ENCODE data around the gene DGAT2L6.
A peak's percentile ranks its signal among the peaks of the same experiment; 100 is the strongest.

The DGAT2L6 gene, protein sequence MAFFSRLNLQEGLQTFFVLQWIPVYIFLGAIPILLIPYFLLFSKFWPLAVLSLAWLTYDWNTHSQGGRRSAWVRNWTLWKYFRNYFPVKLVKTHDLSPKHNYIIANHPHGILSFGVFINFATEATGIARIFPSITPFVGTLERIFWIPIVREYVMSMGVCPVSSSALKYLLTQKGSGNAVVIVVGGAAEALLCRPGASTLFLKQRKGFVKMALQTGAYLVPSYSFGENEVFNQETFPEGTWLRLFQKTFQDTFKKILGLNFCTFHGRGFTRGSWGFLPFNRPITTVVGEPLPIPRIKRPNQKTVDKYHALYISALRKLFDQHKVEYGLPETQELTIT

DNA sequence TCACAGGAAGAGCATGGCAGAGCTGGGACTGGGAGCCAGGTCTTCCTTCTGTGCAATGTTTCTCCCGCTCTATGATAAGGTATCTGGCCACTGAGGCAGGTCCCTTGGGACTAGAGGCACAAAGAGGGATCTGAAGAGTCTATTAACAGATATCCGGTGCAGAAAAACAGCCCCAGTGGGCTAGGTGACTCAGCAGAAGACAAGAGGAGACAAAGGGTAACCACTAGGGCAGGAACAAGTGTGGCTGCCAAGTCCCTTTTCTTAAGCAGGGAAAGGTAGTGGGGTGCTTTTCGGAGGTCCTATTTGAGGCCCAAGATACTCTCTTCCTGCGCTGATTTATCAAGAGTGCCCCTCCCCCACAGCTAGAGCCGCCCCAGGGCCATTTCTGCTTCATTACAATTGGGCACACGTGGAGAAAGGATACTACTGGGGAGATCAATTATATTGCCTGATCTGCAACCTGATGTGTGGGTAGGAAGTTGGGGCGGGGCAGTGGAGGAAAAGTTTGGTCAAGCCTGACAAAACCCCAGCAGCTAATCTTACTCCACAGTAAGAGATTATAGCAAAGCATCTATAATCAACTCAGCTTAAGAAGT lies at the start of gene DGAT2L6:
Gene DGAT2L6 (plus strand): TSS at position 546 of the 596 bp plus-strand sequence. CDS start 100 bp downstream, outside the sequence.
- no peak for DNase-seq (ENCODE audit: low spot score)

DNA sequence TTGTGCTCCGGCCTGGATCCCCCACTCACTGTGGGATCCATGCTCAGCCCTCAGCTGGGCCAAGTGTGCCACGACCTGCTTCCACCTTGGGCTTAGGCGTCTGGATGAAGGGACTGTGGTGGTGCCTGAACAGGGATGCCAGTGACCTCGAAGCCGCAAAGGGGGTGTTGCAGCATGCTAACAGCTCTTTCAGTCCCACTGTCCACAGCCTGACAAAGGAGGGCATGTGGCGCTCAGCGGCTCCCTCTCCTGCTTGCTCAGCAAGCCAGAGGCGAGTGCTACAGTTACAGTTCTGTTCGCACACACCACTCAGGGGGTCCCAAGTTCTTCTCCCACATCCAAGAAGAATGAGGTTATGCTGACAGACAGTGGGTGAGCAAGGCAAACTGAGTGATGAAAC lies 49.2 kb upstream of the DGAT2L6 start:
- no peak for DNase-seq (ENCODE audit: low spot score)

DNA sequence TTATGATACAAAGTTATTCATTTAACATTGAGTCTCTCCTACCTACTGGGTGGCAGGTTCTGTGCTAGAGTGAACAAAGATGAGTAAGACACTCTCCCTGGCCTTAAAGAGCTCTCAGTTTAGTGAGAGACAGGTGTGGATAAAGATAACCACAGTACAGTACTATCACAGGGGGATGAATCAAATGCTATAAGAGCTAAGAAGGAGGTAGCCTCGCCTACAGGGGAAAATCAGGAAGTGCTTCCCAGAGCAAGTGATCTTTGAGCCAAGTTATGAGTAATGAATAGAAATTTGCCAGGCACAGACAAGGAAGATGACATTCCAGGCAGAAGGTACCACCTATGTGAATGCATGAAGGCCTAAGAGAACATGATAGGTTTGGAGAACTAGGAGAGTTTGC lies 47.5 kb upstream of the DGAT2L6 start:
- peak; percentile 38 for DNase-seq (ENCODE audit: low spot score)

DNA sequence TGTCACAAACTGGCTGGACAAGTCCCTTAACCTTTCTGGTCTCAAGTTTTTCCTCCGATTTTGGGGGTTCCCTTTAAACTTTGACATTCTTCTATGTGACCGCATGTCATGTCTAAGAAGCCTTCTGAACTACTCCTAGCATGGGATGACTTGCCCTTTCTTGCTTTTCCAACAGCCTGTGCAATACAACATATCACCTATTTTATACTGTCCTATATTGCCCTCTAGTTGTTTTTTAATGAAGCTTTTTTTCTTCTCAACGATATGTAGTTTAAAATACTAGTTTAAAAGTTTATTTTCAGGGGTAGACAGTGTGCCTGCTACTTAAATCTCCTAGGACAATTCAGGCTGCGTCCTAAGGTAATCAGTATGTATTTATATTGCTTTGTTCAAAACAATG lies 45.1 kb upstream of the DGAT2L6 start:
- DNase-seq (ENCODE audit: low spot score): peak; percentile 51

DNA sequence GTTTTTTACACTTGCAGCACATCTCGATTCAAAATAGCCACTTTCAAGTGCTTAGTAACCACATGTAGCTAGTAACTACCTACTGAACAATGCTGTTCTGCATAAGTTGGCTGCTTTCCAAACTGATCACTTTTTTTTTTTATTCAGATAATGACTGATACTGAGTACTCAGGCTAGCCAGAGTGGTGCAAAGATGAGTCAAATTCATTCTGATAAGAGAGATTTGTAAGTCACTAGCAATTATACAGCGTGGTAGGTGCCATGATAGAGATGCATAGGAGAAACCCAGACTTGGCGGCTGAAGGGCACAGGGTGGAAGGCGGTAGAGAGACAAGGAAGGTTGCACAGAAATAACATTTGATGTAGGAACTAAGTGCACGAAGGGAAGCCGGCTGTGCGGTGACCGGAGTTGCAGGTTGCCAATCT lies 44.4 kb upstream of the DGAT2L6 start:
- no peak for DNase-seq (ENCODE audit: low spot score)

DNA sequence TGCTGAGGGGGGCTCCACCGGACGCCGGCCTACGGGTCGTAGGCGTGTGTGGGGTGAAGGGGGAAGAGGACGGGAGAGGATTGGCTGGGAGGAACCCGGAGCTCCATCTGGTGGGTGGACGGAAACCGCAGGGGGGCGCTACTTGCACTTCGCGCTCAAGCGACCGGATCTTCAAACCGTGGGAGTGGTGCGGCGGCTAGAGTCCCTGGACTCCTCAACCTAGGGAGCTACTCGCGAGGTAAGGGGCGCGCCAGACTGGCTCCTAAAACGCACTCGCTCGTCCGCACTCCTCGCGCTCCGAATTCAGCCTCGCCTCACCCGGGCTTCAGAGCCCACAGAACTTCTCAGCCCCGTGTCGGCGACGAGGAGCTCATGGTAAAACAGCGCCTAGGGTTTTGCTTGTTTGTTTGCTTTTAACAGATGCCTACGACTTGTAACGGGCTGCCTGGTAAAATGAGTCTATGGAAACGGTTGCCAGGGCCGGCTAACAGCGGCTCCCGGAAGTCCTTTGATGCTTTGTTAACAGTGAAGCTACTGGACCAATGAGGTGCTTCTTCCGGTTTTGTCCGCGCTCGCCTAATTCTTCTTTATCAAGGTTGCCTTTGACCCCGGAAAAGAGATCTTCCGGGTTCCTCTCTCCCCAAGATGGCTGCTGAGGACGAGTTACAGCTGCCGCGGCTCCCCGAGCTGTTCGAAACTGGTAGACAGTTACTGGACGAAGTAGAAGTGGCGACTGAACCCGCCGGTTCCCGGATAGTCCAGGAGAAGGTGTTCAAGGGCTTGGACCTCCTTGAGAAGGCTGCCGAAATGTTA lies 43.8 kb upstream of the DGAT2L6 start, which contains the start of gene IGBP1:
Gene IGBP1 (plus strand): TSS at position 145 of the 813 bp plus-strand sequence. CDS start 501 bp downstream, at position 646.
- peak; percentile 97 for DNase-seq (ENCODE audit: low spot score)

DNA sequence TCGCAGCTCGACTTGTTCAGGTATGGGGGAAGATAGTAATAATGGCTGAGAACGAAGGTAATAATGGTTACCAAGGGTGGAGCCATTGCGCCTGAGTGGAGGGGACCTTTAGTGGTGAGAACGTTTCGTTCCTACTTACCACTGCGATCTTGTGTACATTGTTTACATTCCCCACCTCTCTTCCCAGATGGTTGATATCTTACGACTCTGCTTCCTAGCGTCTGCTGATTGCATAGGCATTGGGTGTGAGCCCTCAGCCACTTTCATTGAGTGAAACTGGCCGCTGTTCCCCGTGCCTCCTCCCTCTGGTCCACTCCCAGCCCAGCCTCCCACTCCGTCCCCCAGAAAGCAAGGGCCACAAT lies 43.2 kb upstream of the DGAT2L6 start:
- peak; percentile 21 for DNase-seq (ENCODE audit: low spot score)

DNA sequence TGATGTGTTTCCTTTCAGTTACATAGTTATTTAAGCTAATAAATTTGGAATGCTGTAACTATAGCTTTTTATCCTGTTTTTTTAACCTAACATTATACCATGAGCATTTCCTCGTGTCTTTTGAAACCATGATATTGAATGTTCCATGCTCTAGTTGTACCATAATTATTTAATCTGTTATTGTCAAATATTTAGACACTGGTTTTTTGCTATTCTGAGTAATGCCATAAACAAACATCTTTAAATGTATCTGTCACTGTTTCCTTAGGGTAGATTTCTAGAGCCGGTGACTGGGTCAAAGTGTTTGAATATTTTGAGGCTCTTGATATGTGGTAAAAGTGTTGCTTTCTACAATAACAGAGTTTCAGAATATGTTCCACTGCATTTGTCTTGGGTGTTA lies 38.7 kb upstream of the DGAT2L6 start:
- no peak for DNase-seq (ENCODE audit: low spot score)

DNA sequence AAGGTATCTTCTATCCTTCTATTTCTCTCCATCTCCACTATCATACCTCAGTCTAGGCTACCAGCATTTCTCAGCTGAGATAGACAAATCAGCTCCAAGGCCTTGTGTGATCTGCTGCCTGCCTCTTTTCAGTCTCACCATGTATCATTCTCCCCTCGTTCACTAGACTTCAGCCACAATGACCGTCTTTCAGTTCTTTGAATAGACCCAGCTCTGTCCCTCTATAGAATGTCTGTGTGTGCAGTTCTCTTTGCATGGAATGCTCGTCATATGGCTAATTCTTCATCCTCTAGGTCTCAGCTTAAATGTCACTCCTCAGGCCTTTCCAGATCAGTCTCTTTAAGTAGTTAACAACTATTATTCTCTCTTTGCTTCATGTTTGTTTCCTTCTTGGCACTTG lies 37.5 kb upstream of the DGAT2L6 start:
- DNase-seq (ENCODE audit: low spot score): no peak

DNA sequence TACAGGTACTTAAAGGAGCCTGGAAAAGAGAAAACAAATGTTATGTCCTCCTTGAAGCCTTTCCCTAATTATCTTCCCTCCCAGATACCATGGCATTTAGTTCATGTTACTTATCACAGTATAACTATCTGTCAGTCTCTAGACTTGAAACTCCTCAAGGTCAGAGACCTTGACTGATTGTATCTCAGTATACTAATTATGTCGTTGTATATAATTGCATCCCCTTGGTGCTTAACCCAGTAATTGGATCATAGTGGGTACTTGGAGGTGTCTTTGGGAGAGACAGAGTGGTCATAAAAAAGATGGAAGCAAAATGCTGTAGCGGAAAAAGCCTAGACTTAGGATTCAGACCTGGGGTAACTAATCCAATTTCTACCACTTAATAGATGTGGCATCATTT lies 35.9 kb upstream of the DGAT2L6 start:
- no peak for DNase-seq (ENCODE audit: low spot score)

DNA sequence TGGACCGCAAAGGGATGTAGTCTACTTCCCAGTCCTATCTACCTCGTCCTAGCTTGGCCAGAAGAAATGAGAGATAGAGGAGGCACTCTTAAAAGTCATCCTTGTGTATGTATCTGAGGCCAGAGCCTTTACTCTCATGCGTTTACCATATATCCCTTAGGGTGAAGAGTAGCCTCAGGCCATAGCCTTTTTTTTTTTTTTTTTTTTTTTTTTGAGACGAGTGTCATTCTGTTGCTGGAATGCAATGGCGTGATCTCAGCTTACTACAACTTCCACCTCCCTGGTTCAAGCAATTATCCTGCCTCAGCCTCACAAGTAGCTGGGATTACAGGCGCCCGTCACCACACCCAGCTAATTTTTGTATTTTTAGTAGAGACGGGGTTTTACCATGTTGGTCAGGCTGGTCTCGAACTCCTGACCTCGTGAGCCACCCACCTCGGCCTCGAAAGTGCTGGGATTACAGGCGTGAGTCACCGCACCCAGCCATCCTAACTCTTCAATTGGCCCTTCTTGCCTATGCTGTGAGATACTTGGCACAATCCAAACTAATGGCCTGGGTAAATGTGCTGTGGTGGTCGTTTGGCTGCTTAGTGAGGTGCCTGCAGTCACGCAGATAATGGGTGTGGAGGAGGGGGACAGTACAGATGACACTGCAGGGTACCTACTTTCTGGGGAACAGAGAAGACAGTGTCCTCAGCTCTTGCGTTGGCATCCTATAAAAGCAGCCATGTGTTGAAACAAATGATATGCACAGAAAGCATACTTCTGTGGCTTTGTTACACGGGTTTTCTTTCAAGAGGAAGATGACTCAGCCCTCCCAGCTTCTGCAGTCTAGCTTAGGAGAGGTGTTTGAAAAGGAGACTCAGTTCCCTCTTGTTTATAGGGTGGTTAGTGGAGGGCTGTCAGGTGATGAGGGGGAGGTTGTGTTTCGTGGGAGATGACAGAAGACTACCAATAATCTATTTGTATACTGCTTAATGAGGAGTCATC lies 10.4 kb upstream of the DGAT2L6 start:
- peak; percentile 76 for DNase-seq (ENCODE audit: low spot score)

DNA sequence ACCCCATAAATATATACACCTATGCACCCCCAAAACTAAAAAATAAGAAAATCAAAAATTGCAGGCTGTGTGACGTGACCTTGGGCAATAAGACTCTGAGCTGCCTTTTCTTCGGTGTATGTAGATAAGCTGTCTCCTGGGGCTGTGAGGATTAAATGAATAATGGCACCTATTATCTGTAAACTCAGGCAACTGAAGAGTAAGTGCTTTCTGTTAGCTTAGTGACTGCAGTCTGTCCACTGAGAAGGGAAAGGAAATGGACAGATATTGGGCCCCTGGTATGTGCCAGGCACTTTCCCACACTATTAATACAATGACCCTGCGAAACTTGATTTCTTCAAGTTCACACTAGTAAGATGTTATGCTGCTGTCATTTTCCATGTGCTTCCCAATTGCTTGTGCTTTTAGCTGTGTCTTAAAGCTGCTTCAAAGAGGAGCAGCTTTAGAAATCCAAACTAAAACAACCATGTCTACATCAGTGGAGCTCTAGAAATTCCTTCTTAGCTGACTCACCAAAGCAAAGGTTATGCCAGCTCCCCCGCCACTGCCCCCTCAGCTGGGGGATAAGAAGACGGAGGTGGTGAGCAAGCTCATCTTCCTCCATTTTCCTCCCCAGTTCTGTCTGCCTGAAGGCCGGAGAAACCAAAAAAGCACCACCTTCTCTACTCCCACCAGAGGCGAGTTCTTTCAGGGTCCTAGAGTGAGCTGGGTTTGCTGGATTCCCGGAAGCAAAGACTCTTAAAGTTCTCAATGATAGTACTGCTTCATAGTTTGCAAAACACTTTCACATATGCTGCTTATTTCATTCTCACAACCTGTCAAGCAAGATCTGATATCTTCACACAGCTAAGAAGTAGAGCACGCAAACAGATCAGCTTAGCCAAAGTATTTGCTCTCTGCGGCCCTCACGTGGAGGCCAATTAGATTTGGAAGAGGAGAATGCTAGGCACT lies 8.8 kb upstream of the DGAT2L6 start:
- peak; percentile 53 for DNase-seq (ENCODE audit: low spot score)

DNA sequence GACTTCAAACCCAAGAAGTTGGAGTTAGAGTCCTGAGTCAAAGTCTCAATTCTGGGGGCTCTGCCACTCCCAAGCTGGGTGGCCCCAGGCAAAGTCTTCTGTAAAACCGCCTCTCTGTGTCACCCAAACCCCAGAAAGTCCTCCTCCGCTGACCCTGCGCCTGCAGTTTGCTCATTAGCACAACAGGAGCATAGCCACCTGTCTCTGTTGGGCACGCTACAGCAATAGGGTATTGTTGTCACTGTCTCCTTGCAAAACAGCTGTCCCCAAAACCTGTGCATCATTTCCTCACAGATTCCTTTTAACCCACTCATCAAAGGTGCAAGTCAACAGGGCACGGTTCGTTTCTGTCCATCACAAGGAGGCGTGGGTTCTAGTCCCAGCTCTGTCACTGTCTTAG lies 8.0 kb upstream of the DGAT2L6 start:
- no peak for DNase-seq (ENCODE audit: low spot score)

DNA sequence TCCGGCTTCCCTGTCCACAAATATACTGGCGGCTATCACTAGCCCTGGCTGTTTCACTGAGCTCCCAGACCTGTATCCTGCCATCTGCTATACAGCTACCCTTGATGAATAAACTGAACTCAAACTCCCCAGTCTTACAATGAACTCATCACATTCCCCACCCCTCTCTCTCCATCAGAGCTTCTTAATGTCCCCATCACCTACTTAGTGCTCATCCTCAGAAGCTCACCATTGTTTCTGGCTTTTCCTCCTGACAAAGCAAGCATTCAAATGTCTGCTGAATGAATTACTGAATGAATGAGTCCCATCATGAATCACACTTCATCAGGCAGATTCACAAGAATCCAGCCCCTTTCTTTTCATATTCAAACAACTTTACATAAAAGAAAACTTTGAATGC lies 5.7 kb upstream of the DGAT2L6 start:
- DNase-seq (ENCODE audit: low spot score): no peak

DNA sequence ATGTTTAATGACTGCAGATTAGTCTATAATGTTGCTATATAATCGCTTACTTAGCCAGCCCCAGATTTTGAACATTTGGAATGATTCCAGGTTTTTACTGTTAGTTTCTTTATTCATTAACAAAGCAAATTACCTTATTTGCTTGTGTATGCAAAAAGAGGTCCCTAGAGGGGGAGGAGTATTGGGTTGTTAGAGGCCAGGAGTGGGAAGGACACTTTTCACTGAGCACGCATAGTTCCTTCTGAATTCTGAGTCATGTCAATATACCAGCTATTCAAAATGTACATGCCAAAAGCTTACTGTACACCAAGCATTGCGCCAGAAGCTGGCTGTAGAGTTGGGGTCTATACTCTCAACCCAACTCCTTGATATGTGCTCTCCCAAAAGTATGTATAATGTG lies 5.1 kb upstream of the DGAT2L6 start:
- no peak for DNase-seq (ENCODE audit: low spot score)

DNA sequence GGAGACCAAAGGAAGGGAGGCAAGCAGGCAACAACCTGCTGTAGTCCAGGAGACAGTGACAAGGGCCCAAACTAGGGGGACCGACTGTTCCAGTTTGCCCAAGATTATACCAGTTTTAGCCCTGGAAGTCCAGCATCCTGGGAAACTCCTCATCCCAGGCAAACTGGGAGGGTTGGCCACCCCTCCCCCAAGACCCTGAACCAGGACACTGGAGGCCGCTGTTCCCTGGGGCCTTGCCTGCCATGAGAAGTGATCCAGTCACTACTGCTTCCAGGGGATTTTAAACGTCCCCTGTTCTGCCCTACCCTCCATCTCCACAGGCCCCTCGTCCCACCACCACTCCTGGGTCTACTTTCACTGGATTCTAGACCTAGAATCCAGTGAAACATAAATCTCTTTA lies 4.3 kb upstream of the DGAT2L6 start:
- DNase-seq (ENCODE audit: low spot score): no peak

DNA sequence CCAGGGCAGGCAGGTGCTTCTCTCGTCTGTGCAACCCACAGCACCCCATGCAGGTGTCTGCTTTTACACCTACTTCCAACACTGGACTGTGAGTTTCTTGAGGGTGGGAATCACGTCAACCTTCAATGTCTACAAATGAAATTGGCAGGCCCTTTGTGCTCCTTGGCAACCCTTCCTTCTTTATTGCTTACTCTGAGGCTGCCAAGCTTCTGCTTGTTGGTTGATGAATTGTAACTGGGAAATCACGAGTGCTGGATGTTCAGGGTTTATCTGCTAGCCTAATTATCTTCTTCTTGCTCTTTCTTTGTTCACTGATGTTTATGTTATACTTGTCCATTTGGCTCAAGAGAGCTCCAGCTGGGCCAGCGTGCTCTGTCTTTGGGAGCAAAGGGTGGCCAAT lies 2.5 kb upstream of the DGAT2L6 start:
- no peak for DNase-seq (ENCODE audit: low spot score)

DNA sequence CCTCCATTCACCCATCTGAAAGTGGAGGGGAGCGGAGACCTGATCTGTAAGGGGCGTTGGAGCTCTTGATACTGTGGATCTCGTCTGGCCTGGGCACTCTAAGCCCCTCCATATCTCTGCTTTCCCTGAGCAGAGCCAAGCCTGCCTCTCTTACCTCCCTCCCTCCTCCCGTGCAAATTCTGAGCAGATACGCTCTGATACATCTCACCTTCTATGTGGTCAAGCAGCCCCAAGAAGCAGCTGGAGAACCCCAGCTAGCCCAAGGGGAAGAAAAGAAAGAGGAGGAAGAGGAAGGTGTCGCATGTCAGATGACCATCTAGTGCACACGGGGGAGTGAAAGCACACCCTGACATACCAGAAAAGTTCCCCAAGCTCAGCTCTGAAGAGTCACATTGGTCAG lies 1.9 kb upstream of the DGAT2L6 start:
- no peak for DNase-seq (ENCODE audit: low spot score)

DNA sequence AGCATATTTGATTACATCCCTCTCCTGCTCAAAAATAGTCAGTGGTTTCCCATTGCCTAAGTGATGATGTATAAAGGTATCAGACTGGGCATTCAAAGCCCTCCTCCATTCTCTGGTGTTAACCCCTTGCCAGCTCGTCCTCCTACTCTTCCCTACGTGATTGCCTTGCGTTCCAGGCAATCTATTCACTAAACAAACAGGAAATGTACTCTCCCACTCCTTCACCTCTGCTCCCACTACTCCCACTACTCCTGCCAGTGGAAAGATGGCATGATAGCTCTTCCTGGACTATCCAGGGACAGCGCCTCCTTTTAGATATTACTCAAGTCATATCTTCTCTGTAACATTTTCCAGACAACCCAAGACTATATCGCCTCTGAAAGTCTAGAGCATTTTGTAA lies 5.8 kb downstream of the DGAT2L6 start:
- no peak for DNase-seq (ENCODE audit: low spot score)

DNA sequence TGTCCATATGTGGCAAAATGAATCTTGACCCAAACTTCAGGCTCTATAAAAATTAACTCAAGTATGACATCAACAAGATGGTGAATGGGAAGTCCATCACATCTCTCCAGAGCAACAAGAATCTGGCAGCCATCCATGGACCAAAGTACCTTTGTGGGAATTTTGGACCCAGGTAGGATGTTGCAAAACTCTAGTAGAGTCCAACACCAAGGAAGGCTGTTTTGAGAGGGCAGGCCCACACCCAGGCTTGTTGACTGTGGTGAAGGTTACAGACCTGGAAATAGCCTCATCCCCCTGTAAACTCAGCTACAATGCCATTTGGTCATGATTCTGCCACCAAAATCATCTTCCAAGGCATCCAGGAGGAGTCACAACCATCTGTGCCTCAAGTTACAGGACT lies 12.9 kb downstream of the DGAT2L6 start:
- no peak for DNase-seq (ENCODE audit: low spot score)

All from SW480 (cell line).